DMS79 (cell line): ENCODE data around the gene C16orf74.
A peak's percentile ranks its signal among the peaks of the same experiment; 100 is the strongest.

Experiments used
- DNase-seq: peaks from one replicate; lab custom pipeline; 2025; lab: John Stamatoyannopoulos, UW

Gene C16orf74

GRCh38 chr16:85673529-85674417, 77.1 kb downstream of the C16orf74 start:
- peak; percentile 14 for DNase-seq

- no peak for DNase-seq
These were observed 80.1 kb downstream of the C16orf74 start for GRCh38 chr16:85670840-85671239.

- no peak for DNase-seq
These were observed 82.0 kb downstream of the C16orf74 start for GRCh38 chr16:85668676-85669424.

- no peak for DNase-seq
These were observed 83.0 kb downstream of the C16orf74 start for GRCh38 chr16:85667841-85668413.

GRCh38 chr16:85667261-85667660, 83.6 kb downstream of the C16orf74 start:
- no peak for DNase-seq

- DNase-seq, result no peak
These were observed 85.0 kb downstream of the C16orf74 start for GRCh38 chr16:85665929-85666328.

GRCh38 chr16:85665373-85665740, 85.5 kb downstream of the C16orf74 start:
- DNase-seq, result no peak

GRCh38 chr16:85664580-85665372, 86.1 kb downstream of the C16orf74 start:
- DNase-seq, result no peak

- peak; percentile 51 for DNase-seq
These were observed 87.0 kb downstream of the C16orf74 start for GRCh38 chr16:85663891-85664321.

GRCh38 chr16:85662976-85663830, 87.7 kb downstream of the C16orf74 start:
- DNase-seq, result no peak

- no peak for DNase-seq
These were observed 88.4 kb downstream of the C16orf74 start for GRCh38 chr16:85662482-85662812.

- DNase-seq, result no peak
These were observed 89.0 kb downstream of the C16orf74 start for GRCh38 chr16:85661740-85662481.

GRCh38 chr16:85660843-85661739, 89.8 kb downstream of the C16orf74 start:
- DNase-seq, result no peak

- DNase-seq, result peak; percentile 19
These were observed 90.9 kb downstream of the C16orf74 start for GRCh38 chr16:85659805-85660511.

- no peak for DNase-seq
These were observed 91.6 kb downstream of the C16orf74 start for GRCh38 chr16:85659336-85659735.

GRCh38 chr16:85658504-85659326, 92.2 kb downstream of the C16orf74 start:
- DNase-seq, result no peak

GRCh38 chr16:85657996-85658395, 92.9 kb downstream of the C16orf74 start:
- DNase-seq, result no peak
